Measurements from ENCODE around the gene C2CD4D.

DNA sequence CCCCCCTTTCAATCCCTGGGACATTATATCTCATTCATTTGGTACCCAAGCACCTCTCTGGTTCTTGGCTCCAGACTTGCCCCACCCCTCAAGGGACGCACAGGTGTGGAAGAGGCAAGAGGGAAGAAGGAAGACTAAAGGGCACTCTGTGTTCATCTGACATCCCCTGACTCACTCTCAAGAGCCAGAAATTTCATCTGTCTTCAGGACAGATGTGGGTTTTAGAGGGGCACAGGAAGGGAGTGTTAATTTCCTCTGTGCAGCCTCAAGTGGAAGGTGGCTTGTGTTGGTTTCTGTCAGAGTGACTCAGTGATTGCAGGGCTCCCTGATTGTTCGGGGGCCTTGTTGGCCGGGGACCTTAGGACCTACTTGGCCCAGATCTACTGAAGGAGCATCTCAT lies 2.4 kb downstream of the C2CD4D start:
- TF ChIP-seq CTCF (IDR thresholded peaks at IDR 0.05) (no peak), POLR2A (IDR thresholded peaks at IDR 0.05) (no peak)
